HG02943 (cell line): ENCODE measurements around the gene PAX9.

Experiments
- ATAC-seq: cut with Tn5 transposase; IDR thresholded peaks from one replicate; pipeline ENCODE4 v1.9.1; 2021; ENCODE audit warnings: mild to moderate bottlenecking, low read depth, moderate library complexity; ENCODE audit not compliant: unreplicated experiment

The PAX9 gene

GRCh38 chr14:36721877-36722276 is 60.2 kb downstream of the PAX9 start:
- ATAC-seq = no peak

- no peak for ATAC-seq
Measured at GRCh38 chr14:36723530-36723929, 61.9 kb downstream of the PAX9 start.

- ATAC-seq = no peak
Measured at GRCh38 chr14:36724162-36724561, 62.5 kb downstream of the PAX9 start.

GRCh38 chr14:36726128-36726527 is 64.5 kb downstream of the PAX9 start:
- no peak for ATAC-seq
